HK-2 (cell line): Measurements from ENCODE around the gene KCTD17.

ENCODE experiments used
- DNase-seq: peaks from one replicate; pipeline ENCODE4 v3.0.0-alpha.2; 2018; ENCODE audit not compliant: unreplicated experiment

The KCTD17 gene

GRCh38 chr22:37103656-37104452, 52.3 kb downstream of the KCTD17 start:
- no peak for DNase-seq

DNA sequence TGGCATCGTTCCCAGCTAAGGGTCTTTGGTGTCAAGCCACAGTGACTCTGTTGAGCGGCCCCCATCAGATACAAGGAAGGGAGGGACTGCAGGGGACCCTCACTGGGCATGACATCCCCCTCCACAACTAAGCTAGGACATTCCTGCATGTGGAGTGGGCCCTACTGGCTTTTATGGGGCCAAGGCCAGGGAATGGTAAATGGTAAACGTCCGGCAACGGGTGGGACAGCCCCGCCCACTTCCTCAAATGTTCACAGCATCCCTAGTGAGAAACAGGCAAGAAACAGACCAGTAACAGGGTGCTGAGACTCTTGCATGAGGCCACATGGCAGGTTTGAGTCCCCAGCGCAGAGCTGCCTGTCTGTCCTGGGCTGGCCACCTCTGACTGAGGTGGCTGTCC, 53.6 kb downstream of the KCTD17 start:
- DNase-seq = no peak

DNA sequence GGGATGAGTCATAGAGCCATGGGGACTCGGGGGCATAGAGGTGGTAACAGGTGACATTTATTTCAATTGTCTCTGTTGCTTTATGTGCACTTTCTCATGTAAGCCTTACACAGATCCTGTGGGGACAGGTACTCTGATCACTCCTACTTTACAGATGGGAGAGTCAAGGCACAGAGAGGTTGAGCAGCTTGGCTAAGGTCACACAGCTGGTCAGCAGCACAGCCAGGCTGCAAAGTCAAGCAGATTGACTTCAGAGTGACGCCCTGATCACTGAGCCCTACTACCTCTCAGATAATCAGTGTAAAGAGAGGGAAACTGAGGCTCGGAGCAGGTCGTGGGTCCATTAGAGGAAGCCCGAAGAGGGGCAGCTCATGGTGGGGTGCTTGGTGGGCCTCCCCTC, 54.4 kb downstream of the KCTD17 start:
- DNase-seq = no peak

DNA sequence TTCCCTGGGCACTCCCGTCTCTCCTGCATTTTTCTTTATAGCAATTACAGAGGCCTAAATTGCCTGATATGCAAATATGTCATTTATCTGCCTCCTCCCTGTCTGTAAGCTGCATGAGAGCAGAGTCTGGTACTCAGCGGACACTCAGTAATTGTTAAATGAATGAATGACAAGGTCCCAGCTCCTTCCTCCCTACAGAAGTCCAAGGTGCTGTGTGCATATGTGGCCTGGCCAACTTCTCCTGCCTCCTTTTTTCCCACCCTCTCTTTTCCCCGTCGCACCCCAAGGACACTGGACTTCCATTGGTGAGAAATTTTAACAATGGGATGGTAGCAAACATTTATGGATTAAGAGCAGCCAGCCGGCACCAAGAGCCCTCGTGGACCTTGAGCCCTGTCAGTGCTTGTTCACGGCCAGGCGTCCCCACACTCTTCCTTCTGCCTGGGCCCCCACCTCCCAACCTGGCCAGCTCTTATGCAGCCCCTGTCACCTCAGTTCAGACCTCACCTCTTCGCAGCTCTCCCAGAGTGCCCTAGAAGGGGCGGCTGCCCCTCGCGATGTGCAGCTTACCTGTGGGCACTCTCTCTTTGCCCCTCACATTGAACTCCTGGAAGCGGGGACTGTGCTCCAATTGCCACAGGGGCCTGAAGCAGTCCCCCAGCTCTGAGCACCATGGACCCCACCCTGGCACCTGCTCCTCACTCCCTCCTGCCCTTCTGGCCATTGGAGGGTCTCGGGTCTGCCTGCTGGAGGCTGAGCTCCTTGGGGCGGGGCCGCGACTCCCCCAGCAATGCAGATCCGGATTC, 56.5 kb downstream of the KCTD17 start:
- DNase-seq = no peak

DNA sequence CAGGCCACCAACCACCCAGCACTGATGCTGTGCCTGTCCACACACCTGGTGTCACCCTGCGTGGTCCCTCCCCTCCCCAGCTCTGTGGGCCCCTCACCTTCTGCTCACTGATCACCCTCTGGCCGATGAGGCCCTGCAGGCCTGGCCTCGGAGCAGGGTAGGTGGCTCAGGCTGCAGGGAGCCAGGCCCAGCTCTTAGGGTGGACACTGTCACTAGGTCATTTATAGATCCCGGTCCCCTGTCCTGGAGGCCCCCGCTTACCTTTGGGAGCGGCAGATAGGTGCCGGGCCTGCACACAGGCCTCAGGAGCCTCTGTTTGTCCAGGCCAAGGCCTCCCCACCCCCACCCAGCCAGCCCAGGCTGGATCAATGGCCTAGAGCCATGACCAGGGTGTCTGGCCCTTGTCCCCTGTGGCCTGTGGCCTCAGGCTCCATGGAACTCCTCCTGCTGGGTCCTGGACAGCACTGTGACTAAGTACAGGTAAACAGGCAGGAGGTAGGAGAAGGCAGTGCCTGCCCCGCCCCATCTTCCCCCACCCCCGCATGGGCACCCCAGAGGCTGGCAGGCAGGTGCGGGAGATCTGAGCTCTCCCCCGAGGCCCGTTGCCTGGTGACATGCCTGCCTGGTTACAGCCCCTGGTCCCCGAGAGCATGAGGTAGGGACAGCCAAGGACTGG, 57.8 kb downstream of the KCTD17 start, which contains the start of gene TMPRSS6:
TSS of gene TMPRSS6 (minus strand) at position 472 of the 676 bp plus-strand sequence. CDS start 6,296 bp downstream, outside the sequence.
- DNase-seq = no peak

DNA sequence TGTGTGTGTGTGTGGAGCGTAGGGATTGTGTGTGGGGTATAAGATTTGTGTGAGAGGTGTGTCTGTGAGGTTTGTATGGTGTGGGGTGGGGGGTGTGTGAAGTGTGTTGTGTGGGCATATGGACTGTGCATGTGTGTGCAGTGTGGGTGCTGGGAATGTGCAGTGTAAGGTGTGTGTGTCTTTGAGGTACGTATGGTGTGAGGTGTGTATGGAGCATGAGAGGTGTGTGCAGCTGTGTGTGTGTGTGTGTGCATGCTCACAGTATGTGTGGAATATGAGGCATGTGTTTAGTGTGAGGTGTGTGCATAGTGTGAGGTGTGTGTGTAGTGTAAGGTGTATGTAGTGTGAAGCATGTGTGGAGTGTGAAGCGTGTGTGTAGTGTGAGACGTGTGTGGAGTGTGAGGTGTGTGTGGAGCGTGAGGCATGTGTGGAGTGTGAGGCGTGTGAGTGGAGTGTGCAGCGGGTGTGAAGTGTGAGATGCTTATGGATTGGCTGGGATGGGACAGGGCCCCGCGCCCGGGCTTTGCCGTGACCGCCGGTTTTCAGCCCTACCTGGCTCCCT, 59.7 kb downstream of the KCTD17 start:
- no peak for DNase-seq

DNA sequence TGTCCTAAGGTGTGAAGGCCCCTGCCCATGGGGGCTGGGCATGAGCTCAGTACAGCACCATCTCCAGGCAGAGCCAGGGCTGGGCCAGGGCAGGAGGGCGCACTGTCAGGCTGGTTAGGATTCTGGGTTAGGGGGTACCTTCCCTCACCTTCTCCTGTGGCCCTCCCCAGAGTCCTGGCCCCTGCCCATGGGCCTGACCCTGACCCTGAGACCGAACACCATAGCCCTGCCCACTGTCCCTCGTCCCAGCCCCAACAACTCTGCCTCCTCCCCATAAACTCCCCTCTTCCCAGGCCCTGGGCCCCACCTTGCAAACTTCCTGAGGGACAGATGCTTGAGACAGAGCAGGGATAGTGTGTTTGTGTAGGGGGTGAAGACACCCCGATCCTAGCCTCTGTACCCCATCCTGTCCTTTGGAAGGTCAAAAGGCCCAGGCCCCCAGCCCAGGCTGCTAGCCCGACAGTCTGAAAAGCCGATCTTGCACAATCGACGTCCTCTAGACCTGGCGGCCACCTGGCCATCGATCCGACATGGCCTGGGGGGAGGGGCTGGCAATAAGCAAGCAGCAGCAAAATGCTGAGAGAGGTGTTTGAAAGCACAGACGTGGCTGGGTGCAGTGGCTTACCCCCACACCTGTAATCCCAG, 60.7 kb downstream of the KCTD17 start:
- no peak for DNase-seq
